Activated naive CD8-positive, alpha-beta T cell treated with anti-CD3 and anti-CD28 coated beads, Interleukin-2, amount 50 U/mL, for 16 hours (primary cell): ENCODE measurements around the gene ACVR1B.

ENCODE experiments used
- DNase-seq: peaks from one replicate; pipeline ENCODE4 v3.0.0-alpha.2; 2020; ENCODE audit warnings: low read depth, low spot score

ACVR1B gene

DNA sequence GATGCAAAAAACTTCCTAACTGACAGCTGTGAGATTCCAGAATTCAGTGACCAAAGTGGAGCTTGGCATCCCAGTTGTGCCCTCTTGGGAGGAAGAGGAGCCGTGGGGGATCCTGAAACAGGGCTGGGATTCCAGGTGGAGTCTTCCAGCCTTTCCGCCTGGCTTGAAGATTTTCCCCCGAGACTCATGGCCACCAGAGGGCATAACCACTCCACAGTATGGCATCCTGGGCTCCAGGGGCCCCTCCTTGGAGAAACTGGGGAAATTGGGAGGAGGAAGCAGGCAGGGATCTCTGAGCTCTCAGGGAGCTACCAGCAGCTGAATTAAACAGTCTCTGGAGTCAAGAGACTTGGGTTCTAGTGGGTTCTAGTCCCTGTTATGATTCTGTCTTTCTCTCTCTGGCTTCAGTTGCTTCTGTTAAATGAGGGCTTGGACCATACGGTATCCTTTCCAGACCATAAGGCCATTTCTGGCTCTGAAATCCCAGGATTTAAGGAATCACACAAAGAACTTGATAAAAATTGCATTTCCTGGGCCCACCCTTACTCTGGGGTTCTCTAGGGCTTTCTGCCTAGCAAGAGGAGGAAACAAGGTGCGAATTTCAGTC, 52.6 kb downstream of the ACVR1B start:
- no peak for DNase-seq

DNA sequence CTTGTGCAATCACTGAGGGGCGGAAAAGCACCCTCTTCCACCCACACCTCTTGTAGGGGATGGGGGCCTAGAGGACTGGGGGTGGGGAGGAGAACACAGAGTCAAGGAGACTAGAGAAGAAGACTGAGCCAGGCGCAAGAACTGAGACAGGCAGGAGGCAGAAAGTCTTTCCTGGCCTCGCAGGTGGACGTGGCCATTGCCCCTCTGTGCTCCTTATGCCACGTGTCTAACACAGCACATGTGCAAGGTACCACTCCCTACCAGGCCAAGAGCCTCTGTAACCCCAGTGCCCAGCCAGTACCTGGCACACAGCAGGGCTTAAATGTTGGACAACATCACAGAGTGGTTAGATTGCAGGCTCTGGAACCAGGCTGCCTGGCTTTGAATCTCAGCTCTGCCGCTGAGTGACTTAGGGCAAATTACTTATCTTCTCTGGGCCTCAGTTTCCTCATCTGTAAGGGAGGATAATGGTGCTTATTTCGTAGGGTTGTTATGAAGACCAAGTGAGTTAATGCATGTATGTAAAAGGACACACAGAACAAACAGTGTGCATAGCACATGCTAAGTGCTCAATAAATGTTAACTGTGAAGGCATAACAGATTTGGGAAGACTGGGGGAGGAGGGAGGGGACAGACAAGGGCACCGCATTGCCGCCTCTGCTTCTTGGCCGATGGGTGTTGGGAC, 53.9 kb downstream of the ACVR1B start:
- no peak for DNase-seq

DNA sequence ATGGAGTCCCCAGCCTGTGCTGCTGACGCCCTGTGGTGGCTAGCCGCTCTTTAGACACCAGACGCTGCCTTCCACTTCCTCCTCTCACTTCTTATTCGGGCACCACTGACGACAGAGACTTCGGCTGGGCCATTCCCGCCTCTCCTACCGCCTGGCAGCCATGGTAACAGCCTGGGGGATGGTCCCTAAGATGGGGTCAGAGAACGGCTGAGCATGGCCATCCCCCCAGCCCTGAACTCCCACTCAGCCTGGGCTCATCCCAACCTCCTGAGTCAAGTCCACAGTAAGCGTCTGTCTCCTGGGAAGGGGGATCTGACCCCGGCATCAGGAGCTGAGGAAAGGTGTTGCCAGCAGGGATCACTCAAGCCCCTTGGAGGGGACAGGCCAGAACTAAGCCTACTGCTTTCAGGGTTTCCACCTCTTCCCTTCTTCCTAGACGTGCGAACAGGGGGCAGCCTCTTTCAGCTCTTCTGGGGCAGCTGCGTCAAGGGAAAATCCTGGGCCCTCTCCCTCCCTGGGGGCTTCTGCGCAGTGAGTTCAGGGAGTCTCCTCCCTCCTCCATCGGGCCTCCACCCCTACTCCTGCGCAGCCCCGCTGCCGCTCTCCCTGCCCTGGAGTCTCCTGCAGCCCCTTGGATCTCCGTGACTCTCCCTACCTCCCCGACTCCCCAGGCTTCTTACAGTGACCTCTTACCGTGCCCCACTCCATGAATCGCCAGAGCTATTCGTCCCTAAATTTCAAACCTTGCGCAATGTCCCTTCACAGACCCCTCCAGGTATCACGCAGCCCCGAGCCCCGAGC, 54.6 kb downstream of the ACVR1B start:
- DNase-seq: no peak

DNA sequence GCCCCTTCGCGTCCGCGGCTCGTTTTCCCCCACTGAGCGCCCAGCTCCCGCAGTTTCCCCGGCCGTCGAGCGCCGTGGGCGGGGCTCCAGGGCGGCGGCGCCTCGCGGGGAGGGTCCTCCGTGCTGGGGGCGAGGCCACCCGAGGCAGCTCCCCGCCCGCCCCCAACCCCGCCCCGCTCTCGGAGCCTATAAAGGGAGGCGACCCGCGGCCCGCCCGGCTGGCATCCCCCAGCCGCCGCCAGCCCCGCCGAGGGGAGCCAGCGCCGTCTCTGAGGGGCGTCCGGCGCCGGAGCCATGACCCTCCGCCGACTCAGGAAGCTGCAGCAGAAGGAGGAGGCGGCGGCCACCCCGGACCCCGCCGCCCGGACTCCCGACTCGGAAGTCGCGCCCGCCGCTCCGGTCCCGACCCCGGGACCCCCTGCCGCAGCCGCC, 55.2 kb downstream of the ACVR1B start, which contains the start of gene TAMALIN:
TSS of gene TAMALIN (plus strand) at position 221 of the 432 bp plus-strand sequence. CDS start at position 295, 74 bp downstream.
- peak; percentile 57 for DNase-seq

DNA sequence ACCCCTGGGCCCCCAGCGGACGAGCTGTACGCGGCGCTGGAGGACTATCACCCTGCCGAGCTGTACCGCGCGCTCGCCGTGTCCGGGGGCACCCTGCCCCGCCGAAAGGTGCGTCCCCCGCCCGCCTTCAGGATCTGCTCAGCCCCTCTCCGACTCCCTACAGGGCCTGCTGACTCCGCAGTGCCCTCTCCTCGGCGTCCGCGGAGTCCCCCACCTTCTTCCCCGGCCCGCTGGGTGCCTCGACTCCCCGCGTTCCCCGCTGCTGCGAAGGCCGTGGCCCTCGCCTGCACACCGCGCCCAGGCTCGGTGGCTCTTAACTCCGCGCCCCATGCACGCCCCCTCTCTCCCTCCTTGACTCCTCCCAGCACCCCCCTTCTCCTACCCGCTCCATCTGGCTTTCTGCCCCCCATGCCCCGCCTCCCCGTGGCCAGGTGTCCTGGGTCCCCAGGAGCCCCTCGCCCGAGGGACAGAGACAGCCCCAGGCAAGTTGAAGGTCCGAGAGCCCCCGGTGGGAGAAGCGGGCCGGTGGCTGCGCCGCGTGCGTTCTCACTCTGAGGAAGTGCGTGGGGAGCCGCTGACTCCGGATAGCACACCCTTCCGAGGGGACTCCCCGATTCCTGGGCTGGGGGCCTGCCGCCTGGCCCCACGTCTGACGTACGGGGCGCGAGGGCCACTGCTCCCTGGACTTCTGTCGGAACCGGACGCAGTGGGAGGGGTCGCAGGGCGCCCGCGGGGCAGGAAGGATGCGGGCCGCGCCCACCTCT, 55.8 kb downstream of the ACVR1B start:
- DNase-seq: no peak

DNA sequence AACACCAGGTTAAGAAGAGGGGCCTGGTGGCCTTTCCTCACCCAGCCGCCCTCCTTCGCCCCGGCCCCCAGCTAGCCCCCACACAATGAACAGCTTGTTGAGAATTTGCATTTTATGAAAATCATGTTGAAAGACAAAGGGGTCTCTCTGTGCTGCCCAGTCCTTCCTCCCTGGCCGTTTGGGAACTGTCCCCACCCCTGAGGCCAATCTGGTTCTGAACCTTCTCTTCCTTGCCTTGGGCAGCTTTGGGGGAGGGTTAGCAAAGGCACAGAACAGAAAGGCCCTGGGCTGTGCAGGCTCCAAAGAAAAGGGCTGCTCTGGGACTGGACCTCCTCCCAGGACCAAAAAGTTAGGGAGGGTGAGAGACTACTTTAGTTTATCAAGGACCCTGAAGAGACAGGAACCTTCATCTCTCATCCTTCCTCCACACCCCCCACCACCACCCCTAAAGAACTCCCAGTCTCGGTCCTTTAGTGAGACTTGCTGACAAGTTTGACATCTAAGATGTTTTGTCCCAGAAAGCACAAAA, 56.5 kb downstream of the ACVR1B start:
- no peak for DNase-seq

DNA sequence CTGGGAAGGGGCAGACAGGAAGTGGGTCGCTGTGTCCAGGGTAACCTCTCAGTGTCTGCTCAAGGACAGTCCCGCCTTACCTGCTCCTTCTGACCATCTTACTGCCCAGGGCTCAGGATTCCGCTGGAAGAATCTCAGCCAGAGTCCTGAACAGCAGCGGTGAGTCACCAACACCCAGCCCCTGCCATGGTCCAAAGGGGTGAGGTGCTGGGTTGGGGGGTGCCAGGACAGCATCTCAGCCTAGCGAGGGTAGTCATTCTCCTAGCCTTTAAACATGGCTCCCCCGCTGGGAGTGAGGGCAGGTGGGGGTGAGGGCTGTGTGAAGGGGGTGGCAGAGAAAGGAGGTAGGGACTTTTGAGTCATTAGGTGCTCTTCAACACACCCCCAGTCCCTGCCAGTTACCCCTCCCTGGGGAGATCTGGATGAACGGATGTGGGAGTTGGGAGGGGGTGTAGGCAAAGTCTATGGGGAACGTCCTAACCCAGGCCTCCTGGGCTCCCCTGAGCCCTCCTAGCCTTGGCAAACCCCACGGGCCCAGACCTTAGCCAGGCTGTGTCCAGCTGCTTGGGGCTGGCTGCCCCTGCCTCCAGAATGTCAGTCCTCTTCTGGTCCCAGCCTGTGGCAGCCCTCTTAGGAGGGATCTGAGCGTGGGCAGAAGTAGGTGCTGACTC, 57.7 kb downstream of the ACVR1B start:
- no peak for DNase-seq

DNA sequence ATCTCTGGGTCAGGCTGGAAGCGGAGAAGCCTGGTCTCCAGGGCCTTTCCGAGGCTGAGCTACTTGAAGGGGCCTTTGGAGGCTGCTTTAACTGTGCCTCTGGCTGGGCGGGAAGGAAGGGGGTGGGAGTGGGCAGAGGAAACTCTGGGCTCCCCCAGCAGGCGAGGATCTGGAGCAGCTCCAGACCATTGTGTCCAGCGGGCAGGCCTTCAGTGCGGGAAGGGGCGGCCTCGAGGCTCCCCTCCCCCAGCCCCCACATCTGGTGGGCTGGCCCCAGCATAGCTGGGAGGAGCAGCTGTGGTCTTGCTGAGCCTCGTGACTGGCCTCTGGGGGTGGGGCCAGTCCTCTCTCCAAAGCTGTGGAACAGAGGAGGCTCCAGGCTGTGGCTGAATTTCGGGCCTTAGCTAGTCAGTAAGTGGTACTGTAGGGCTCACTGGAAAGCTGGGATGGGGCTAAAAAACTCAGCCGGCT, 58.7 kb downstream of the ACVR1B start:
- DNase-seq: no peak

DNA sequence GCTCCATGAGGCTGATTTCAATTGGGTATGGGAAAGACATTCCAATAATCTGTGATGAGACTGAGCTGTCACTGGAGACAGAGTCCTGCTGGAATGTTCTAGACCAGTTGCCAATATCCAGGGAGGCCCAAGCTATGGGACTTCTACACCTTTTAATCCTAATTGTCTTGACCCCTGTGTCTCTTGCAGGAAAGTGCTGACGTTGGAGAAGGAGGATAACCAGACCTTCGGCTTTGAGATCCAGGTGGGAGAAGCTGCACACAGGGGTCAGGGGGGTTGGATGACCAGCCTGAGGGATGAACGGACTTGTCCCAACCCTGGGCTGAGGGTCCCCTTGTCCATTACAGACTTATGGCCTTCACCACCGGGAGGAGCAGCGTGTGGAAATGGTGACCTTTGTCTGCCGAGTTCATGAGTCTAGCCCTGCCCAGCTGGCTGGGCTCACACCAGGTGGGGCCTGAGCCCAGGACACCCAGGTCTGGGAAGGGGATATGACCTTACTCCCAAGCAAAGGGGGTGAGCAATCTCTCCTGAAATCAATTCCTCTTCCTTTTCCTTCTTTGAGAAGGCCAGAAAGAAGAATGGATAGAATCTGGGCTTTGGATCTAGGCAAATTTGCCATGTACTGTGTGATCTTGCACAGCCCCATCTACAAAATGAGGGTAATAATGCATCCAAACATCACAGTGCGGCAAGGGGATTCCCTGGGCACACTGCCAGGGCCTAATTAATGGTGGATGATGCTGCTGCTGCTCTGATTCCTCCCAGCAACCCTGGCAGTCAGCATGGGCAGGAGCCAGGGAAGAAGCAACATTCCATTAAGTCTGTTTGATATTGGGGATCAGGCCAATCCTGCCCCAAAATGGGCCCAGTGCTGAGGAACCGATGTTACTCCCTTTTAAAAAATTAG, 59.4 kb downstream of the ACVR1B start:
- DNase-seq: no peak

DNA sequence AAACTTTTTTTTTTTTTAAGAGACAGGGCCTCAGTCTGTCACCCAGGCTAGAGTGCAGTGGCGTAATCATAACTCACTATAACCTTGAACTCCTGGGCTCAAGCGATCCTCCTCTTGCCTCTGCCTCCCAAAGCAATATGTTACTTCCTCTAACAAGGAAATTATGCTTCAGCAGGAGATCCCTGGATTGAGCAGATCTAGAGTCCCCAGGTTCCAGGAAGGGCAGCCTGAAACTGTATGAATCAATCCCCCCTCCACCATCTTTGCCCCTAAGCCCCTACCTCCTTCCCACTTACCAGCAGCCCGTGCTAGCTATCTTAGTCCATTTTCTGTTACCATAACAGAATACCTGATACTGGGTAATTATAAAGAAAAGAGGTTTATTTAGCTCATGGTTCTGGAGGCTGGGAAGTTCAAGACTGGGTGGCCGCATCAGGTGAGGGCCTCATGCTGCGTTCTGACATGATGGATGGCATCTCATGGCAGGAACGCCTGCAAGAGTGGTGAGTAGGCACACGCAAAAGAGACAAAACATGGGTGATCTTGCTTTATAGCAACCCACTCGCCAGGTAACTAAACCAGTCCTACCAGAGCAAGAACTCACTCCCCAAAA, 60.2 kb downstream of the ACVR1B start:
- no peak for DNase-seq

DNA sequence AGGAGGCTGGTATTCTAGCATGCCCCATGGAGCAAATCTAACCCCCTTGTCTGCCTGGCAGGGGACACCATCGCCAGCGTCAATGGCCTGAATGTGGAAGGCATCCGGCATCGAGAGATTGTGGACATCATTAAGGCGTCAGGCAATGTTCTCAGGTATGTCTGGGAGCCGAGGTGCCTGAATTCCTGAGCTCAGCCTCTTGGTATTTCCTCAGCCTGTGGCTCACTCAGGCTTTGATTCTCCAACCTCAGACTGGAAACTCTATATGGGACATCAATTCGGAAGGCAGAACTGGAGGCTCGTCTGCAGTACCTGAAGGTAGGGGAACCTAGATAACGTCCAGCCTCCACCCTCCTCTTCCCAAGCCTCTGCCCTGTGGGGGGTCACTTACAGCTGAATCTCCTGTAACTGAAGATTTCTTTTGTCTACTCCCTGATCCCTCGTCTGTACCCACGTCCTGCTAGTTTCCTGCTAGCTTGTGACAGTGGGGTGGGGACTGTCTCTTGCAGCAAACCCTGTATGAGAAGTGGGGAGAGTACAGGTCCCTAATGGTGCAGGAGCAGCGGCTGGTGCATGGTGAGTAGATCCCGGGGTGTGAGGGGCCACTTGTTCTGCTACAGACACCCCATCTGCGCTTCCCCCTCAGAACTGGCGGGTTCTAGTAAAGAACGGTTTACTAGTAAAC, 62.3 kb downstream of the ACVR1B start:
- DNase-seq: no peak

DNA sequence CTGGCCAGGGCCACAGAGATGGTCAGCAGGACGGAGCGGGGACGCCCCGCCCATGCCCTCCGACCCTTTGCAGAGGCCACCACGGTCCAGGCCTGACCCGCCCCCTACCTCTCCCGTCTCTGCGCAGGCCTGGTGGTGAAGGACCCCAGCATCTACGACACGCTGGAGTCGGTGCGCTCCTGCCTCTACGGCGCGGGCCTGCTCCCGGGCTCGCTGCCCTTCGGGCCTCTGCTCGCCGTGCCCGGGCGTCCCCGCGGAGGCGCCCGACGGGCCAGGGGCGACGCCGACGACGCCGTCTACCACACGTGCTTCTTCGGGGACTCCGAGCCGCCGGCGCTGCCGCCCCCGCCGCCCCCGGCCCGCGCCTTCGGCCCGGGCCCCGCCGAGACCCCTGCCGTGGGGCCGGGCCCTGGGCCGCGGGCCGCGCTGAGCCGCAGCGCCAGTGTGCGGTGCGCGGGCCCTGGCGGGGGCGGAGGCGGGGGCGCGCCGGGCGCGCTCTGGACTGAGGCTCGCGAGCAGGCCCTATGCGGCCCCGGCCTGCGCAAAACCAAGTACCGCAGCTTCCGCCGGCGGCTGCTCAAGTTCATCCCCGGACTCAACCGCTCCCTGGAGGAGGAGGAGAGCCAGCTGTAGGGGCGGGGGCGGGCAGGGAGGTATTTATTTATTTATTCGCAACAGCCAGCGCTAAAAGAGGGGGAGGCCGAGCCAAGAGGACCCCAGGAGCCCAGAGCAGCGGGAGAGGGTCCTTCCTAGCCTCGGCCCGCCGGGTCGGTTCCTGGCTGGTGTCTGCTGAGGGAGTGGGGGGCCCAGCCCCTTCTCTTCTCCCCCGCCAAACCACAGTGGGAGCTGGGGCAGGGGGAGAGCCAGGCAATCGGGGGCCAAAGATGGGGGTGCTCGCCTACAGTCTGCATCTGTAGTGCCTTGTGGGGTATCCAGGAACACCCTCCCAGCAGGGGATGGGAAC, 63.4 kb downstream of the ACVR1B start:
- DNase-seq: no peak

DNA sequence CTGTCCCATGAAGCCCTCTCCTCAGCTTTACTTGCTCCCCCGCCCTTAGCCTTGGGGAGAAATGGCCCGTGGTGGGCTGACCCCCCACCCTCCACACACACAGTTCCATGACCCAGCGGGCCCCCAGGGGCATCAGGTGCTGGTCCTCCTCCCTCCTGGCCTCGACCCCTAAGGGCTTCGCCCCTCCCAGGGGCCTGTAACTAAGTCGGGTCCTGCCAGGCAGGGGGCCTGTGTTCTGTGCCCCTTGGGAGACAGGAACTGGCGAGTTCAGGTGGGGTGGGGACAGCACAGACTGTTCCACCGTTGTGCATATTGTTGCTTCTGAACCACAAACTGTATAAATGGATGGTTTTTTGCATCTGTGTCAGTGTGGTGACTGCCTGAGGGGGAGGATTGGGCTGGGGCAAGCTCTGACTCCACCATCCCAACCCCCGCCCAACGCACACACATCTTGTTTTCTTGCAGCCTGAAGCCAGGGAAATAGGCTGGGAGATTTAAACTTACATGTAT, 64.1 kb downstream of the ACVR1B start:
- no peak for DNase-seq

DNA sequence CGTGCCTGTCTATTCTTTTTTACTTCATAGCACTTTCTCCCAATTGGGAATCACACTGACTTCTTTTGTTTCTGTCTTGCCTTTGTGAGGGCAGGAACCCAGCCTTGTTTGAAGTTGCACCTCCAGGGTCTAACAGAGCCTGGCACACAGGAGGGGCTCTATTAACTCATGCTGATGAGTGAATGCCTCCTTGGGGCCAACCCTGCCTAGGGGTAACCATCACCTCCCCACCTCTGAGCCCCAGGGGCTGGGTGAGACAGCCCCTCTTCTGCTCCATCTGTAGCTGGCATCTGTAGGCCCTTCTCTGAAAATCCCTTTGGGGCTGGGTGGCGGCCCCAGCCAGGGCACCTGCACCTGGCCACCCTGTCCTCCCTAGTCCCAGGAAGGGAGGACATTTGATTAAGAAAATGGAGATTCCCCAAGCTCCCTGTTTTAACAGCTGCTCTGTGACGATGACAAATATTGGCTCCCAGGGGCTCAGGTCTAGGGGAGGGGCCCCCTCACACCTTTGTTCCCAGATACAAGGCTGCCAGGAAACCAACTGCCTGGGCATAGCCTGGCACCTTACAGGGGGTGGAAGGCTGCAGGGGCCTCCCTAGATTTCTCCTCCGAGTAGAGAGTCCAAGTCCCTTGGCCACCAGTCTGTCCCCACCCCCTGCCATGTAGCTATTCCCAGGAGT, 67.1 kb downstream of the ACVR1B start:
- no peak for DNase-seq

DNA sequence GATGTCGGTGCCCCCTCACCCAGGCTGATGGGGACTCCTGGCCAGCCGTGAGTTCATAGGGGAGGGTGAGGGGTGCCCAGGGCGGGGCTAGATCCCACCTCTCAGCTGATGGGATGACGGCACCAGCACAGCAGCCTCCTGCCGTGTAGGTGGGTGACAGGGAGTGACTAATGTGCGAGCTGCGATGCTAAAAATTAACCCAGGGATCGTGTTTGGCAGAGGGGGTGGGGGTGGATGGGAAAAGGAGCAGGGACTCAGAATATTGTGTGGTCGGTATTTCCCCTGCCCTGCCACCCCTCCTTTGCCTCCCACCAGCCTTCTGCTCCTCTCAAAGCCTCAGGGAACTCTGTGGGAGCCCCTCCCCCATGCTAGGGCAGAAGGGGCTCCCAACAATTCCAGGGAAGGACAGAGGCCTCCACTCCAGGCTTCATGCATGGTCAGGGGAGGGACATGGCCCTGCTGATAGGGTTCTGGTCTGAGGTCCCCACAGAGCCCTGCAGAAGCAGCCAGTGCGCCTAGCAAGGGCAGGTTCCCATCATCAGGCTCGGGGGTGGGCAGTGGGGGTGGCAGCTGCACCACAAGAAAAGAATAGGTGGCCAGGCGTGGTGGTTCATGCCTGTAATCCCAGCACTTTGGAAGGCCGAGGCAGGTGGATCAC, 67.7 kb downstream of the ACVR1B start:
- no peak for DNase-seq
